ENCODE results near the gene KCTD16.

KCTD16 gene

GRCh38 chr5:144170276-144171024 is at the start of gene KCTD16, which contains the start of gene YIPF5:
TSS of gene KCTD16 (plus strand) at chr5:144170873.
TSS of gene YIPF5 (minus strand) at chr5:144170659. CDS start at chr5:144169955, 704 bp downstream.
- DNase-seq = peak; percentile 98

- DNase-seq = no peak
These were observed 49.1 kb upstream of the KCTD16 start for GRCh38 chr5:144121577-144121976.

GRCh38 chr5:144122081-144122480 is 48.6 kb upstream of the KCTD16 start:
- no peak for DNase-seq

- no peak for DNase-seq
These were observed 48.0 kb upstream of the KCTD16 start for GRCh38 chr5:144122641-144123040.

- DNase-seq = no peak
These were observed 45.4 kb upstream of the KCTD16 start for GRCh38 chr5:144125163-144125726.

- DNase-seq = no peak
These were observed 44.0 kb upstream of the KCTD16 start for GRCh38 chr5:144126707-144127106.

GRCh38 chr5:144128844-144129243 is 41.8 kb upstream of the KCTD16 start:
- DNase-seq = no peak

- no peak for DNase-seq
These were observed 40.4 kb upstream of the KCTD16 start for GRCh38 chr5:144130306-144130705.

GRCh38 chr5:144131261-144131660 is 39.4 kb upstream of the KCTD16 start:
- no peak for DNase-seq

GRCh38 chr5:144133050-144133633 is 37.5 kb upstream of the KCTD16 start:
- no peak for DNase-seq

GRCh38 chr5:144134194-144134826 is 36.4 kb upstream of the KCTD16 start:
- no peak for DNase-seq

GRCh38 chr5:144135113-144135762 is 35.4 kb upstream of the KCTD16 start:
- DNase-seq = no peak

GRCh38 chr5:144139586-144139985 is 31.1 kb upstream of the KCTD16 start:
- DNase-seq = no peak

- DNase-seq = no peak
These were observed 29.1 kb upstream of the KCTD16 start for GRCh38 chr5:144141585-144141984.

GRCh38 chr5:144142139-144142823 is 28.4 kb upstream of the KCTD16 start:
- DNase-seq = no peak

- no peak for DNase-seq
These were observed 27.9 kb upstream of the KCTD16 start for GRCh38 chr5:144142824-144143162.

- DNase-seq = no peak
These were observed 27.0 kb upstream of the KCTD16 start for GRCh38 chr5:144143625-144144024.

- no peak for DNase-seq
These were observed 25.5 kb upstream of the KCTD16 start for GRCh38 chr5:144144956-144145751.

GRCh38 chr5:144151026-144151425 is 19.6 kb upstream of the KCTD16 start:
- DNase-seq = no peak

- no peak for DNase-seq
These were observed 13.9 kb upstream of the KCTD16 start for GRCh38 chr5:144156767-144157171.

- DNase-seq = no peak
These were observed 8.0 kb upstream of the KCTD16 start for GRCh38 chr5:144162686-144163085.

GRCh38 chr5:144166696-144167095 is 4.0 kb upstream of the KCTD16 start:
- DNase-seq = no peak
